ENCODE measurements around the gene GJD2.

The GJD2 gene

GRCh38 chr15:34724481-34724880, 30.3 kb downstream of the GJD2 start:
- DNase-seq (ENCODE audit: low read depth), result no peak

- no peak for DNase-seq (ENCODE audit: low read depth)
These were observed 32.4 kb downstream of the GJD2 start for GRCh38 chr15:34722439-34722836.

GRCh38 chr15:34721802-34722438, 32.9 kb downstream of the GJD2 start:
- no peak for DNase-seq (ENCODE audit: low read depth)

GRCh38 chr15:34721157-34721801, 33.5 kb downstream of the GJD2 start:
- no peak for DNase-seq (ENCODE audit: low read depth)

- no peak for DNase-seq (ENCODE audit: low read depth)
These were observed 35.1 kb downstream of the GJD2 start for GRCh38 chr15:34719695-34720094.

GRCh38 chr15:34718681-34719665, 35.8 kb downstream of the GJD2 start:
- no peak for DNase-seq (ENCODE audit: low read depth)

- no peak for DNase-seq (ENCODE audit: low read depth)
These were observed 37.1 kb downstream of the GJD2 start for GRCh38 chr15:34717729-34718128.

- DNase-seq (ENCODE audit: low read depth), result no peak
These were observed 38.7 kb downstream of the GJD2 start for GRCh38 chr15:34716111-34716510.

- DNase-seq (ENCODE audit: low read depth), result no peak
These were observed 40.2 kb downstream of the GJD2 start for GRCh38 chr15:34714476-34715121.

- DNase-seq (ENCODE audit: low read depth), result no peak
These were observed 41.2 kb downstream of the GJD2 start for GRCh38 chr15:34713635-34714034.

- DNase-seq (ENCODE audit: low read depth), result no peak
These were observed 44.9 kb downstream of the GJD2 start for GRCh38 chr15:34709866-34710265.

- no peak for DNase-seq (ENCODE audit: low read depth)
These were observed 46.4 kb downstream of the GJD2 start for GRCh38 chr15:34708422-34708821.

GRCh38 chr15:34701536-34701935, 53.3 kb downstream of the GJD2 start:
- no peak for DNase-seq (ENCODE audit: low read depth)

All from activated gamma-delta T cell treated with anti-CD3 and anti-CD28 coated beads, Interleukin-2, amount 50 U/mL, for 16 hours (primary cell).